Left colon (tissue), 2 donors: ENCODE data around the gene ZNF597. TPM values are rescaled to one million over a fixed set of nuclear protein-coding genes. Genes with fewer than 3 reads are reported as not detected.
"Not testable (repeated sequence)": the region's sequence is repeated elsewhere in the genome, so short reads cannot be mapped to it uniquely, and the experiment has no call there.

Source experiments
- ATAC-seq: fragments of 200-7000 bp; cut with Tn5 transposase; one replicate; pipeline ENCODE4 v1.9.1; 2020; ENCODE audit warnings: mild to moderate bottlenecking, moderate library complexity
- DNase-seq, 2 donors: peaks; one replicate each; pipeline ENCODE4 v3.0.0-alpha.2; 2020
- intact Hi-C, 2 donors: fragments of 100-400 bp; cut with DNase I in 1 of 2; cut with micrococcal nuclease in 1 of 2; formaldehyde crosslinking; loops; one replicate each; pipeline versions ENCODE4 v1.11.2 to v1.14.0; 2022; cut with DNase I, micrococcal nuclease
- total RNA-seq, 2 donors: library from RNA; stranded (reverse); fragmentation: NEBNext Ultra II Directional; extraction: Animal tissue kit (Norgen Biotek cat#: 25700); gene quantifications; one replicate each; pipeline ENCODE4 v1.2.1, GENCODE V29; 2021
- donor health status: DM: no; HTN: no; CAD: no.
- donor health status: DM: yes; HTN: yes; CAD: no.

Gene ZNF597
- total RNA-seq, 2 donors from 2014 or later = 1.5 to 1.6 TPM

DNA sequence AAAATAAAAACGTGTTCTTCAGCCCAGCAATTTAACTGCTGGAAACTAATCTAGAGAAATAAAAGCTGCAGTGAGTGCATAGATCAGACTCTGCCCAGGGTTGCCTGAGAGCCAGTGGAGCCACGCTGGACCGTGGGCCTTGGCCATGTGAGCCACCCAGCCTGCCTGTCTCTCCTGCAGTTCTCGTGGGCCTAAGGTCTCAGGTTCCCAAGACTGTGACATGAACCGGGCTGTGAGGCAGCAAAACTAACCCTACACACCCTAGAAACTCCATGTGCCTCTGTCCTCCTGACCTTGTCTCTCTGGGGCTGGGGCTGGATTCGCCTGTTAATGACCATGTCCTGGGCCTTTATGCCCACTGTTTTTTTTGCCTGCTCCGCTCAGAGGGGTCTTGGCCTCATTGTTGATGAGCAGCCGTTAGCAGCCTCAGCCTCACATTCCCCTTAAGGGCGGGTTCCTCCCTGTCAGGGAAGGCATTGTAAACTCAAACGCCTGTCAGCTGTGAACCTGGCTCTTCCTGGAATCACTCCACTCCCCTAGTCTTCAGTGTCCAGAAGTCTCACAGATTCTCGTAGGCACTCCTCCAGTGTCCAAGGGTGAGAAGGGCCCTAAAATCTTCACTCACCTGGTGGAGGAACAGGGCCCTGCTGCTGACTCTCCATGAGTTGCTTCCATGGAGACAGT lies 35.1 kb upstream of the ZNF597 start:
- peak in 1 of 2 donors; percentile 50 for DNase-seq
- ATAC-seq = peak; percentile 71
- intact Hi-C loops = no loop called here

DNA sequence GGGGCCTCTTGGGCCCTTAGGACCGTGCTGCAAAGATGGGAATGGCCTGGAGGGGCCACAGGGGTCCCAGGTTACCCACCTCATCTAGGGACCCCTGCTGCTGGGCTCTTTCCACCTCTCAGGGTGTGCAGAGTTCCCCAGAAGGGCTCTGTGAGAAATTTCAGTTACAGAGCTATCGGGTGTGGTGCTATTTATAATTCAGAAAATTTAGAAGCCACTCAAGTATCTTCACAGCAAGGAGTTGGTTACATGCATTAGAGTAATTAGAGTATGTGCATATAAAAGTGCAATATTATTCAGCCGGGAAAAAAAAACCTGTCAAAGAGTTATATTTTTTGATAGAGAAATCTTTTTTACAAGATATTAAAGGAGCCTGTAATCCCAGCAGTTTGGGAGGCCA lies 33.1 kb upstream of the ZNF597 start:
- DNase-seq (no peak), ATAC-seq (no peak)
- intact Hi-C loops = no loop called here

DNA sequence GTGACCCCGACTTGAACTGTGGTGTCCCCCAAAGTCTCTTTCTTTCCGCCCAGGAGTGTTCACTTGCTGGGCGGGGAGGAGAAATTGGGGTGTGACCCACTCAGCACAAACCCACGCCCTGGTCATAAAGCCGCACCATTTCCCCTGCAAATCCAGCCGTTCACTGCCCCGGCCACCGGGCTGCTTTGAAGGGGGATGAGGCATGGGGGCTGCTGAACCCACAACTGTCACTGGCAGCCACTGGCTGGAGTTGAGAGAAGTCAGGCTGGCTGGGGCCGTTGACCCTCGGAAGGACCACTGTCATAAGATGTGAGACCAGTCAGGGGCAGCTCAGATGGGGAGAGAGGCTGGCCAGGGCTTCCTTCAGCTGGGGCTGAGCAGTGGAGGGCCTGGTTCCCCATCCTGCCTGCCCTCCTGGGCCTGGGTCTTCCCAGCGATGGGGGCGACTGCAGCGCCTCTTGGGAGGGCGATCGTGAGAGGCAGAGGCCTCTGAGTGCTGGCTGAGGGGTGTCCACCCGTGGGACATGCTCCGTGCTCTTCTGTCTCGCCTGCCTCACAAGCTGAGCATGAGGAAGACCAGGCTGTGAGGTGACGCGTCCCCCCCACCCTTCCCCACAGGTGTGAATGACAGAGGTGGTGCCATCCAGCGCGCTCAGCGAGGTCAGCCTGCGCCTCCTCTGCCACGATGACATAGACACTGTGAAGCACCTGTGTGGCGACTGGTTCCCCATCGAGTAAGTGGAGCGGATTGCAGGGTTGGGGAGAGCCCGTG lies 32.5 kb upstream of the ZNF597 start:
- ATAC-seq (peak; percentile 81), DNase-seq (peak; percentile 68 to 75)
- intact Hi-C loops = no loop called here

DNA sequence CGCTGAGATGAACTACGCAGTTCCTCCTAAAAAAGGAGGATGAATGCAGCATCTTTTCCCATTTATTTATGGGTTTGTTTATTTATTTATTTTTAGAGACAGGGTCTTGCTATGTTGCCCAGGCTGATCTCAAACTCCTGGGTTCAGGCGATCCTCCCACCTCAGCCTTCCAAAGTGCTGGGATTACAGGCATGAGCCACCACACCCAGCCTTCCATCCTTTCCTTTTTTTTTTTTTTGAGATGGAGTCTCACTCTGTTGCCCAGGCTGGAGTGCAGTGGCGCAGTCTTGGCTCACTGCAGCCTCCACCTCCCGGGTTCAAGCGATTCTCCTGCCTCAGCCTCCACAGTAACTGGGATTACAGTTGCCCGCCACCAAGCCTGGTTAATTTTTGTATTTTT lies 31.6 kb upstream of the ZNF597 start:
- intact Hi-C loops, DNase-seq, ATAC-seq: not testable (repeated sequence)

DNA sequence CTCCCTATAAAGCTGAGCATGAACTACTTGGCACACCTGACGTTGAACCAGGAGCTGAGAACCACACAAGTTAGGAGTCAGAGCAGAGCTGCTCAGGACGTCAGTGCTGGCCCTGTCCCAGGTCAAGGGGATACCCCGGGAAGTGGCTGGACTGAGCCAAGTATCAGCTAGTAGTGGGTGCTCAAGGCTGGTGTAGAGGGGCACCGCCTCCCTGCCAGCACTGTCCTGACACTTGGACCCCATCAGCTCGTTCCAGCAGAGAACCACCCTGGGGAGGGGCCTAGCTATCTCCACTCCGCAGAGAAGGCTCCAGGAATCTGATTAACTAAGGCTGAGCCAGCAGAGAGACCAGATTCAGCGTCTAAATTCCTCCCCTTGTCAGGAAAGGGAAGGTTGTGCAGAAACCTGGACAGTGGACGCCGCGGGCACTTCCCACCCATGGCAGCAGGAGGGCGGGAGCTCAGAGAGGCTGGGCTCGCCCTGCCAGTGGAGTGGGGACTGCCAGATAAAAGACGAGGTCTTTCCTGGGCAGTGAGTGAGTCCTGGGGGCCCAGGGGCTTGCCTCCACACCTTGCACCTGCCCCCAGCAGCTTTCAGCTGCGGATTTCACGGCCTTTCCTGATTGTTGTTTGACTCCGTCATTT lies 31.0 kb upstream of the ZNF597 start:
- no peak for ATAC-seq
- no peak for DNase-seq
- intact Hi-C loops = no loop called here

DNA sequence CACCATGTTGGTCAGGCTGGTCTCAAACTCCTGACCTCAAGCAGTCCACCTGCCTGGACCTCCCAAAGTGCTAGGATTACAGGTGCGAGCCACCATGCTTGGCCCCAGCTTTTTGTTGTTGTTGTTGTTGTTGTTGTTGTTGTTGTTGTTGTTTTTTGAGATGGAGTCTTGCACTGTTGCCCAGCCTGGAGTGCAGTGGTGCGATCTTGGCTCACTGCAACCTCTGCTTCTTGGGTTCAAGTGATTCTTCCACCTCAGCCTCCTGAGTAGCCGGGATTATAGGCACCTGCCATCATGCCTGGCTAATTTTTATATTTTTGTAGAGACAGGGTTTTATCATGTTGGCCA lies 30.3 kb upstream of the ZNF597 start:
- intact Hi-C loops, ATAC-seq, DNase-seq: not testable (repeated sequence)

DNA sequence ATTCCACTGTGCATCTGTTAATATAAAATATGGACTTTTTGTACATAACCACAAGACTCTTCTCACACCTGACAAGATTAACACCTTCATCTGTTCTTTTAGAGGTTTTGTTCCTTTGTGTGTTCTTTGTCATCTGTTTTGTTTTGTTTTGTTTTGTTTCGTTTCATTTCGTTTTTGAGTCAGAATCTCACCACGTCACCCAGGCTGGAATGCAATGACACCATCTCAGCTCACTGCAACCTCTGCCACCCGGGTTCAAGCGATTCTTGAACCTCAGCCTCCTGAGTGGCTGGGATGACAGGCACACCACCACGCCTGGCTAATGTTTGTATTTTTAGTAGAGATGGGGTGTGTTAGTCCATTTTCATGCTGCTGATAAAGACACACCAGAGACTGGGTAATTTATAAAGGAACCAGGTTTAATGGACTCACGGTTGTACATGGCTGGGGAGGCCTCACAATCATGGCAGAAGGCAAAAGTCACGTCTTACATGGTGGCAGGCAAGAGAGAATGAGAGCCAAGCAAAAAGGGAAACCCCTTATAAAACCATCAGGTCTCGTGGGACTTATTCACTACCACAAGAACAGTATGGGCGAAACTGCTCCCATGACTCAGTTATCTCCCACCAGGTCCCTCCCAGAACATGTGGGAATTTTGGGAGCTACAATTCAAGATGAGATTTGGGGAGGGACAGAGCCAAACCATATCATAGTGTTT lies 29.7 kb upstream of the ZNF597 start:
- DNase-seq (no peak), ATAC-seq (no peak)
- intact Hi-C loops = no loop called here

DNA sequence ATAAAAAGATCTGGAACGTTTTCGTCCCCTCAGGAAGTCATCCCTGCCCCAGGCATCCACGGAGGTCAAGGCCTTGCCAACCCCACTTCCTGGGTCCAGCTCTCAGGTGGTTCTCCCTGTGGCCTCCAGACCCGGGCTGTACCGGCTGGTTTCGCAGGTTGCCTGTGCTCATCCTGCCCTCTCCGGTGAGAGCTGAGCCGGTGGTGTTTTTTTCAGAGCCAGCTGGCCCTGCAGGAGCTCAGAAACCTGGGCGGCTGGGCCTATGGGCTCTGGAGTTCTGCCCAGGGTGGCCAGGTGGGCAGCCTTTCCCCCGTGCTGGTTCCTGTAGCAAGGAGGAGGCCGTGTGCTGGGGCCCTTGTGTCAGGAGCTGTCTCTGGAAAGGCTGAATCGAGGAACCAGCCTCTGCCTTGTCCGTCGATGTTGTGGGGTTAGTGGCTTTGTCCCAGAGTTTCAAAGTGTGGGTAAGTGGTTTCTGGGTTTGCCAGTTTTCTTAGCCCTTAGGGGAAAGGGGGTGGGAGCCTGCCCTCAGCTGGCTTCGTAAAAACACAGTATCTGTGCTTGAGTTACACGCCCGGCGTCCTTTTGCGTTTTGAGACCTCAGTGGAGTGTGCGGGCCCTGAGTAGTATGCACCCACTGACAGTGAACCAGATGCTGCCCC lies 28.3 kb upstream of the ZNF597 start:
- ATAC-seq (no peak), DNase-seq (no peak)

DNA sequence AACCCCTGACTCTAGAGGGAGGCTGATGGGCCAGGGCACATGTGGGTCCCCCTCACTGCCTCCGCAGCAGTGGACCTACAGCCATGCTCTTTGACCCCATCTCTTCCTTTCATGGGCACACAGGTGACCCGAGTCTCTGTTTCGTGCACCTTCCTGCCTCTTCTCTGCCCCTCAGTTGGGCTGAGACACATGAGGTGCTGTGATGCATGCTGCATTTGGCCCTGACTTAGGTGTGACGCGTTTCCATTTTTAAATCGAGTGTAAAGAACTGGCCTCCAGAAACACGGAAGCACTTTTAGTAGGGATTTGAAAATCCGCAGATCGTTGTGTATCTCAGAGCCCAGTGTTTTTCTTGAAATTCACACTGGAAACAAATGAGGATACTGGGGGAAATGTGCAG lies 27.4 kb upstream of the ZNF597 start:
- DNase-seq (no peak), ATAC-seq (no peak)
- intact Hi-C loops = no loop called here

More for the DNA sequence above, 28.3 kb upstream of the ZNF597 start:
- intact Hi-C loops = no loop called here

DNA sequence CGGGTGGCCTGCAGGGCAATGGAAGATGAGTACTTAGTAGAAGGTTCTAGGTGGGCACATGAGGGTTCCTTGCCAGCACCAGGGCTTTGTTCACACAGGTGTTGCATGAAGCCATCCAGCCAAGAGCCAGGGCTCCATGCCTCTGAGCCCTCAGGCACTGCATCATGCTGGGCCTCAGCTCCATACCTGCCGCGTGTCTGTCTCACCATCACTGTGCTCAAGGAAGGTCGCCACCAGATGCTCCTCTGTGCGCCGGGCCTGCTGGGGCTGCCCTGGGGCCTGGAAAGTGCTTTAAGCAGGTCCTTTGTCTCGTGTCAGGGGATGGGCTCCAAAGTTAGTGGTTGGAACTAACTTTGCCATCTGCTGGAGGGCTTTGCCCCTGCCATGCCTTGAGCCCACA lies 26.4 kb upstream of the ZNF597 start:
- DNase-seq = no peak
- intact Hi-C loops = no loop called here
- ATAC-seq = no peak

DNA sequence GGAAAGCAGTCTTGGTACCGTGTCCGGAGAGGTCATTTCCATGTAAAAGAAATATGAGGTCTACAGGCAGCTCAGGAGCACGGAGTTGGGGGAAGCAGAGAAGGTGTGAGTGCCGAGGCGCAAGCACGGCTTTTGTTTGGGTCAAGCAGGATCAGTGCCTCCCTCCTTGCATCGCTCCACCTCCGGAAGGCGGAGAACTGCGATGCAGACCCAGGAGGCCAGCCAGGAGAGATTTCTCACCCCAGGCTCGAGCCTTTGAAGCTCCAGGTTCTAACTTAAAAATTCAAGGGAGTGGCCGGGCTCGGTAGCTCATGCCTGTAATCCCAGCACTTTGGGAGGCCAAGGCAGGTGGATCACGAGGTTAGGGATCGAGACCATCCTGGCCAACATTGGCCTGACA lies 25.2 kb upstream of the ZNF597 start:
- ATAC-seq (no peak), DNase-seq (no peak)
- intact Hi-C loops = no loop called here

DNA sequence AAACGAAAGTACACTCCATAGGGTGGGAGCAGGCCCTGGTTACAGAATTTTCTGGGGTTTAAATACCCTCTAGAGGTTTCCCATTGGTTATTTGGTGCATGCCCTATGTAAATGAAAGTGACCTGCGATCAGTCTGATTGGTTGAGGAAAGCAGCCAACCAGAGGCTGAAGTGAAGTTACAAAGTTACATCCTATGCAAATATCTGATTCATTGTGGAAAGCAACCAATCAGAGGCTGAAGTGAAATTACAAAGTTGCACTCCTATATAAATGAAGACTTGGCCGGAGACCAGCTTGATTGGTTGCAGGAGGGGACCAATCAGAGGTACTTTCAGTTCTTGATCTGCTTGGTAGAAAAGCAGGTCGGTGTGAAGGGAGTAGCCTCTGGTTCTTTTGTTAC lies 24.6 kb upstream of the ZNF597 start:
- ATAC-seq (peak; percentile 36), DNase-seq (no peak)
- intact Hi-C loops = no loop called here

DNA sequence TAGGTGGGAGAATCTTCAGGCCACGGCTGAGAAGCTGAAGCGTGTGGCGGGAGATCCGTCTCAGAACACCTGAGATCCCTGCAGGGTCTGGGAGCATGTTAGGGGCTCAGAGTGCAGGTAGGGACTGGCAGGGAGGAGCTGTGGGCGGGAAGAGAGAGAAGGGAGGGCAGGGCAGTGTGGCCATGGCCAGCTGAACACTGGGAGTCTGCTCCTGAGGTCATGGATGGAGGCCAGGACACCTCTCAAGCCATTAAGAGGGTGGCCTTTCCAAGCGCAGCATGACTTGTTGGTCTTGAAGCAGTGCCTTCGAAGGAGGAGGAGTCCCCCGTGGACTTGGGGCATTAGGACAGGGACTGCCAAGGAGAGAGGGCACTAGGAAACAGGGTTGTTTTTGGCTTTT lies 23.9 kb upstream of the ZNF597 start:
- no peak for ATAC-seq
- DNase-seq = no peak
- intact Hi-C loops = no loop called here

DNA sequence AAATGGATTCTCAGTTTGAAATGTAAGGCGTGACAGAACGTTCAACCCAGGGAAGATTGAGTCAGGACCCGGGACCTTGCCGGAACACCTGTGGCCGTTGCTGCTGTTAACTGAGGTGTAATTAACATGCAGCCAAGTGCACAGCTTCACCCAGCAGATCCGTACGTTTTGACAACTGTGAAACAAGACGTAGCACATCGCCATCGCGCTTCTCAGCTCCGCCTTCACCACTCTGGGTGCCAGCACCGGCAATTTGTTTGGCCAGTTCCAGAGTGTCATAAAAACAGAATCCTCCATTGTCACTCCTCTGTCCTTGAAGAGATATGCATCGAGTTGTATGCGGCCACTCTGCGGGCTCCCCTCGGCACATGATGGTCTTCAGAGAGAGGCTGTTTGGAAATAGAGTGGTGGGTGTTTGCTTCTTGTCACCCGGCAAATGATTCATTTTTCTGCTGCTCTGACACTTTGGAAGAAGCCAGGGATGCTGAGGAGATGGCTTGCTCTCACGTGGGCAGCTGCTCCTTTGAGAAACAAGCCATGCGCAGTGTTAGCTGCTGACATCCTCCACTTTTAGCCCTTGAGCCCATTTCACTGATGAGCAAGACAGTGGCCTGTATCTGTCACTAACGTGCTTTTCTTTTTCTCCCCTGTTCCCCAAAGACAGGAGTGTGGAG lies 22.7 kb upstream of the ZNF597 start:
- DNase-seq = no peak
- ATAC-seq = peak; percentile 24
- intact Hi-C loops = no loop called here

DNA sequence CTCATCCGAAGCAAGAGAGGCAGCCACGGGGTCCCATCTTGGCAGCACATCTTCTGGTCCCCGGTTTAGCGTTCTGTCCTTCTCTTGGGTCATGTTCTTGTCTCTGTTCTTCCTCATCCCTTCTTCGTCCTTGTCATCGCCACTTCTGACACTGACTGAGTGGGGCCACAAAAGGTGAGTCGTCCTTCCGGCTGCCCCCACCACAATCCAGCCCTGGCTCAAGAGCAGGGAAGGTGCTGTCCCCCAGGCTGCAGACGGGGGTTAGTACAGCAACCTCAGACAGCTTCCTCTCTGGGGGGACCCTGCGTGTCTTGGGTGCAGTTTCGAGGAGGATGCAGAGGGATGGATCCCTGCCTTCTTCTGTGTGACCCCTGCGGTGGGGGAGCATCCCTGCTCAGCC lies 22.0 kb upstream of the ZNF597 start:
- no peak for DNase-seq
- intact Hi-C loops = no loop called here
- ATAC-seq = no peak

DNA sequence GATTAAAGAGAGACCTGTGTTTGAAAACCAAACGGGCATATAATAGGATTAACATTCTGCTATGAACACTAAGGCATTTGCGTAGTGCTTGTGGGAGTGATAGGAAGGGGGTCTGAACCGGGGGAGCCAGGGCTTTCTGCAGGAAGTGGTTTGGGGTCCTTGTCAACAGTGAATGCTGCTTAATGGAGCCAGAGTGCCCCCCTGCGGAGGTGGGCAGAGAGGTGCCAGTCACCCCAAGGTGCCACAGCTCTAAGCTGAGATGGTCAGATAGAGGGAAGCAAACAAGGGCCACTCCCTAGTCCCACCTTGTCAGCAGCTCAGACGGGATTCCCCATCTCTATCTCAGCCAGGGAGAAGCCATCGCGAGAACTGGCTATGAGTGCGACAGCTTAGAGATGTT lies 17.8 kb upstream of the ZNF597 start:
- DNase-seq (no peak), ATAC-seq (no peak)
- intact Hi-C loops = no loop called here

DNA sequence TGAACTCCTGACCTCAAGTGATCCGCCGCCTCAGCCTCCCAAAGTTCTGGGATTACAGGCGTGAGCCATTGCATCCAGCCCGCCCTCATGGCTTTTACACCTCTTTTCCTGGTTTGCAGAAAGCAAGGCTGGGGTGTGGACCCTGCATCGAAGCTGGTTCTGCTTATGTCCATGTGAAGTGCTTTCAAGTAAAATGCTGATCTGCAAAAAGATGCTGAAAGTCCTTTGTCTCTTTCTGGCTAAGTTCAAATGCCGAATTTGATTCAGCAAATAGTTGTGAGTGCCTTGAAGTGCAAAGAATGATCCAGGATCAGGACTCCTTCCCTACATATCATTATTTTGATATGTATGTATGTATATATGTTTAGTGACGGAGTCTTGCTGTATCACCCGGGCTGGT lies 17.3 kb upstream of the ZNF597 start:
- intact Hi-C loops = no loop called here
- ATAC-seq (no peak), DNase-seq (no peak)

DNA sequence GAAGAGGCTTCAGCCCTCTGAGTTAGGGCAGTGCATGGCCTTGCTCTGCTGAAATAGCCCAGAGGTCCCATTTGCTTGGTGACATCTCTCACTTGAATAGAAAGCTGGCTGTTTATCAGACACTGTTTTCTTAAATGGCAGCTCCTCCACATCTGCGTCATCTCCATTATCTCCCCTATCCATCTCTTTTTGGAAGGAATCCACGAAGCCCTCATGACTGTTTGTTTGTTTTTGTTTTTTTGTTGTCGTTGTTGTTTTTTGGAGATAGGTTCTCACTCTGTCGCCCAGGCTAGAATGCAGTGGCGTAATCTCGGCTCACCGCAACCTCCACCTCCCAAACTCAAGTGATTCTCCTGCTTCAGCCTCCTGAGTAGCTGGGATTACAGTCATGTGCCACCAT lies 16.8 kb upstream of the ZNF597 start:
- ATAC-seq (no peak), DNase-seq (no peak)
- intact Hi-C loops = no loop called here
